ENCODE data around the gene APP. TPM values are rescaled to one million over a fixed set of nuclear protein-coding genes. Genes with fewer than 3 reads are reported as not detected.

APP gene
- total RNA-seq, 3 donors from 2014 or later (not counting 1 experiment from before 2014, with no cell fraction given): 5.1 to 10.6 (median 7.8) TPM

DNA sequence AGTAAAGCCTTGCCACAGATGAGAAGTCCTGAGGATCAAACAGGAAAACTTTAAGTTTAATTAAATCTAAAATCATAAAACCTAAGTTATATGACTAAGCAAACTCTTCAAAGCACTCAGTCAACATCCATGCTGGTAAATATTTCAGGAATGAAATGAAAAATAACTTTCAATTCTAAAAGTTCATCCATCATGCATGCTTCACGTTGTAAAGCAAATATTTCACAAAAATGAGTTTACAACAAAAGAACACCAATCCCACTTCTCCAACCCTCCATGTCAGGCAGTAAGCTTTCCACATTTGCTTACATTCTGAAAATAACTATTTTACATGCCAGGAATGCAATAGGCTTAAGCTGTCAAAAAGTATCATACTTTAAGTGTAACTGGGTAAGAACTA, 16.8 kb downstream of the APP start:
- H3K4me3 Mint-ChIP-seq: no peak overlapping the region
- no peaks in the 10 kb centered on the region for H3K4me1 Mint-ChIP-seq

GRCh38 chr21:26148840-26149354, 21.7 kb downstream of the APP start:
- H3K4me3 Mint-ChIP-seq: no peak overlapping the region
- H3K27ac Mint-ChIP-seq: no peak overlapping the region
- no peaks in the 10 kb centered on the region for H3K9me3 Mint-ChIP-seq
- DNase-seq (no peak), ATAC-seq (no peak)
- no peaks in the 10 kb centered on the region for H3K27me3 ChIP-seq (ENCODE audit: control insufficient read depth, insufficient read depth, low read length)
- H3K27ac ChIP-seq (ENCODE audit: low read length): no peak overlapping the region
- no peaks in the 10 kb centered on the region for H3K27me3 Mint-ChIP-seq (ENCODE audit: low read depth in 2 of 2)
- H3K9me3 ChIP-seq (ENCODE audit: control insufficient read depth, insufficient read depth, low read length): no peaks in the 10 kb centered on the region
- no peaks in the 10 kb centered on the region for H3K36me3 Mint-ChIP-seq
- intact Hi-C loops (cut with micrococcal nuclease): no loop called here
- H3K4me3 ChIP-seq (ENCODE audit: low read length): no peak overlapping the region
- H3K36me3 ChIP-seq (ENCODE audit: control insufficient read depth, insufficient read depth, low read length): no peaks in the 10 kb centered on the region
- H3K4me1 ChIP-seq (ENCODE audit: control insufficient read depth, insufficient read depth, low read length): no peaks in the 10 kb centered on the region
- H3K4me1 Mint-ChIP-seq: no peaks in the 10 kb centered on the region
- no peak for TF ChIP-seq CTCF (IDR thresholded peaks at IDR 0.05)

More for the DNA sequence above, 16.8 kb downstream of the APP start:
- Mint-ChIP-seq H3K9me3 (no peaks in the 10 kb centered on the region), H3K27me3 (ENCODE audit: low read depth in 2 of 2) (no peaks in the 10 kb centered on the region), H3K36me3 (no peaks in the 10 kb centered on the region), H3K27ac (no peak overlapping the region)
- no peaks in the 10 kb centered on the region for H3K27me3 ChIP-seq (ENCODE audit: control insufficient read depth, insufficient read depth, low read length)
- no peak overlapping the region for H3K4me3 ChIP-seq (ENCODE audit: low read length)
- 88% methylated on average over 1 of the region's 1 CpG for WGBS (ENCODE audit: insufficient coverage)
- TF ChIP-seq CTCF (IDR thresholded peaks at IDR 0.05): no peak
- no peaks in the 10 kb centered on the region for H3K36me3 ChIP-seq (ENCODE audit: control insufficient read depth, insufficient read depth, low read length)
- no peaks in the 10 kb centered on the region for H3K9me3 ChIP-seq (ENCODE audit: control insufficient read depth, insufficient read depth, low read length)
- intact Hi-C loops (cut with micrococcal nuclease): no loop called here
- ATAC-seq (no peak), DNase-seq (no peak)
- H3K4me1 ChIP-seq (ENCODE audit: control insufficient read depth, insufficient read depth, low read length): no peaks in the 10 kb centered on the region
- H3K27ac ChIP-seq (ENCODE audit: low read length): no peak overlapping the region

DNA sequence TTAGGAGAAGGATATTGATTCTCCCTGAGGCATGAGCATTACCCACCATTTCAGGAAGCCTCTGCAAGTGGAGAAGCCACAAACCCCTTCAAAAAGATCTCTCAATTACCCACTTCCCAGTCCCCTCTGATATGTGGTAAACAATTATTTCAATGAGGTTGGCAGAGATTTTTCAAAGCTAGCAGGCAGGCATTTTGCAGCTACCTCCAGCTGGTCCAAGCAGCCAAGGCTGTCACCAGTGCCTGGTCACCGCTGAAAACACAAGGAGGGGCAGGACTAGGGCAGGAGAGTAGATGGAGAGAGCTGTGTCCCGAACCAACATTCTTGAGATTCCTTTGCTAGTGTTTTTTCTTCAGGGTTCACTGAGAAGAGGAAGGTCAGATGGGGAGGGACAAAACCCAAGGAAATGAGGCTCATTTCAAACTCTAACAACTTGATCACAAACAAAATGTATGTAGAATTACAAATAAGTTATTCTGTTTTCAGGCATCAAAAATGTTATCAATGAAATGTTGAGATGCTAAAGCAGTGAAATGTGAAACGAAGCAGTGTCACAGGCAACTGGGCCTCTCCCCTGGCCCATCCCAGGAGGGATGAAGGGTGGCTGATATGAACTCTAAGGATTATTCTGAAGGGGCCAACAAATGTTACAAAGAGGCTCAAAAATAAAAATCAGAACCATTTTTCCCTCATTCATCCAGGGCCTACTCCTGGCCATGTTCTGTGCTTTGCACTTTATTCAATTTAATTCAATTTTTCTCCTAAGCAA, 22.3 kb downstream of the APP start:
- no peak overlapping the region for H3K4me3 ChIP-seq (ENCODE audit: low read length)
- H3K9me3 Mint-ChIP-seq: no peaks in the 10 kb centered on the region

More for the DNA sequence above, 22.3 kb downstream of the APP start:
- WGBS (ENCODE audit: insufficient coverage): 65% methylated on average over 3 of the region's 3 CpGs
- Mint-ChIP-seq H3K4me1 (no peaks in the 10 kb centered on the region), H3K36me3 (no peaks in the 10 kb centered on the region), H3K27ac (no peak overlapping the region), H3K4me3 (no peak overlapping the region), H3K27me3 (ENCODE audit: low read depth in 2 of 2) (no peaks in the 10 kb centered on the region)
- intact Hi-C loops (cut with micrococcal nuclease): no loop called here
- no peak for ATAC-seq
- no peaks in the 10 kb centered on the region for H3K4me1 ChIP-seq (ENCODE audit: control insufficient read depth, insufficient read depth, low read length)
- no peak overlapping the region for H3K27ac ChIP-seq (ENCODE audit: low read length)
- H3K9me3 ChIP-seq (ENCODE audit: control insufficient read depth, insufficient read depth, low read length): no peaks in the 10 kb centered on the region
- no peak for TF ChIP-seq CTCF (IDR thresholded peaks at IDR 0.05)
- no peaks in the 10 kb centered on the region for H3K27me3 ChIP-seq (ENCODE audit: control insufficient read depth, insufficient read depth, low read length)
- no peaks in the 10 kb centered on the region for H3K36me3 ChIP-seq (ENCODE audit: control insufficient read depth, insufficient read depth, low read length)
- no peak for DNase-seq
